Endothelial cell of umbilical vein (primary cell): ENCODE data around the gene SHCBP1L. TPM values are rescaled to one million over a fixed set of nuclear protein-coding genes. Genes with fewer than 3 reads are reported as not detected.

ENCODE experiments used
- BruUV-seq: library from RNA; stranded (reverse); fragments of 400-500 nt; replicated peaks from 2 replicates; lab custom pipeline; 2021; lab: Mats Ljungman, UMichigan
- CTCF ChIA-PET: fragments of 300-600, 350-600 bp; sonication (Branson Sonifier 250); formaldehyde crosslinking; loops from one replicate; lab custom pipeline; 2021; ENCODE audit warnings: antibody characterized with exemption, inconsistent platforms; lab: Charles Lee
- POLR2A ChIA-PET: fragments of 300-600, 350-600 bp; sonication (Branson Sonifier 250); formaldehyde crosslinking; loops from one replicate; lab custom pipeline; 2021; ENCODE audit warnings: antibody characterized with exemption, inconsistent platforms; lab: Charles Lee
- DNase-seq: peaks from one replicate; pipeline ENCODE4 v3.0.0-alpha.2; 2011; ENCODE audit warnings: low read depth, low spot score
- FAIRE-seq: peaks from 2 replicates; lab custom pipeline; 2011; peaks lifted over from hg19 to GRCh38; lab: Jason Lieb, UNC
- H2AFZ ChIP-seq: 2 replicates; pipeline ENCODE4 v1.6.0; 2012; ENCODE audit warnings: low read depth, low read length, control low read depth, inconsistent platforms
- H3K27ac ChIP-seq: 2 replicates; pipeline ENCODE4 v1.5.1; 2011; ENCODE audit warnings: low read depth, mild to moderate bottlenecking, control low read depth, low read length, moderate library complexity; ENCODE audit not compliant: insufficient read depth
- H3K27me3 ChIP-seq, 2 experiments: 2 replicates each; pipeline versions ENCODE4 v1.6.0 to v1.6.1; 2011; ENCODE audit warnings: low read length in 2 of 2, mixed read lengths in 1 of 2; ENCODE audit not compliant: control insufficient read depth in 2 of 2, insufficient read depth in 2 of 2
- H3K36me3 ChIP-seq, 2 experiments: 2 replicates in 1 of 2; 3 replicates in 1 of 2; pipeline ENCODE4 v1.5.1; 2011; ENCODE audit warnings: low read length in 2 of 2, mild to moderate bottlenecking in 1 of 2, moderate library complexity in 1 of 2; ENCODE audit not compliant: control insufficient read depth in 2 of 2, insufficient read depth in 2 of 2; ENCODE audit errors: extremely low read depth in 1 of 2
- H3K4me1 ChIP-seq: 3 replicates; pipeline ENCODE4 v1.5.1; 2011; ENCODE audit warnings: mild to moderate bottlenecking, low read length; ENCODE audit not compliant: control insufficient read depth, insufficient read depth; ENCODE audit errors: extremely low read depth
- H3K4me2 ChIP-seq: 2 replicates; pipeline ENCODE4 v1.6.1; 2011; ENCODE audit warnings: low read length, control low read depth, mixed read lengths; ENCODE audit not compliant: insufficient read depth
- H3K4me3 ChIP-seq, 3 experiments: fragments of 200-600 bp in 1 of 3; sonication (generic), shearing (Covaris generic) in 1 of 3; replicated peaks in 1 of 3; 2 replicates each; pipeline ENCODE4 v1.5.1; 2011 to 2016; ENCODE audit warnings: control low read depth in 3 of 3, low read length in 3 of 3, mild to moderate bottlenecking in 2 of 3, inconsistent platforms in 1 of 3, low read depth in 1 of 3, moderate library complexity in 1 of 3; ENCODE audit not compliant: insufficient read depth in 1 of 3
- H3K79me2 ChIP-seq: 2 replicates; pipeline ENCODE4 v1.6.0; 2012; ENCODE audit warnings: low read length, inconsistent platforms; ENCODE audit not compliant: control insufficient read depth, insufficient read depth
- H3K9ac ChIP-seq: replicated peaks from 2 replicates; pipeline ENCODE3; 2011; ENCODE audit warnings: low read length, control low read depth; ENCODE audit not compliant: insufficient read depth; ENCODE audit errors: extremely low read depth
- H3K9me1 ChIP-seq: replicated peaks from 3 replicates; pipeline ENCODE4 v1.6.0; 2011; ENCODE audit warnings: mild to moderate bottlenecking, low read length; ENCODE audit not compliant: control insufficient read depth, insufficient read depth; ENCODE audit errors: extremely low read depth
- H3K9me3 ChIP-seq: replicated peaks from 2 replicates; pipeline ENCODE4 v1.5.1; 2012; ENCODE audit warnings: low read length, inconsistent platforms; ENCODE audit not compliant: control insufficient read depth, insufficient read depth
- H4K20me1 ChIP-seq: replicated peaks from 2 replicates; pipeline ENCODE3; 2011; ENCODE audit warnings: mild to moderate bottlenecking, low read length; ENCODE audit not compliant: control insufficient read depth, insufficient read depth; ENCODE audit errors: extremely low read depth
- EZH2 ChIP-seq: IDR thresholded peaks from 2 replicates; pipeline ENCODE4 v1.6.1; 2012; ENCODE audit warnings: borderline replicate concordance, low read depth, mild to moderate bottlenecking, moderate library complexity, low read length, inconsistent platforms; ENCODE audit not compliant: severe bottlenecking
- FOS ChIP-seq: IDR thresholded peaks from 2 replicates; pipeline ENCODE4 v1.6.1; 2011; ENCODE audit warnings: mild to moderate bottlenecking, low read length, moderate library complexity, borderline replicate concordance; ENCODE audit not compliant: insufficient read depth
- GATA2 ChIP-seq: IDR thresholded peaks from 2 replicates; pipeline ENCODE4 v1.7.0; 2011; ENCODE audit warnings: low read depth, mild to moderate bottlenecking, moderate library complexity, mixed read lengths, low read length; ENCODE audit not compliant: insufficient read length, insufficient read depth
- JUN ChIP-seq: IDR thresholded peaks from 2 replicates; pipeline ENCODE4 v1.6.1; 2011; ENCODE audit warnings: borderline replicate concordance, low read depth; ENCODE audit not compliant: insufficient read length, insufficient read depth
- MYC ChIP-seq: IDR thresholded peaks from one replicate; pipeline ENCODE4 v1.6.1; 2011; ENCODE audit warnings: mild to moderate bottlenecking, low read depth, low read length
- POLR2A ChIP-seq: IDR thresholded peaks from 2 replicates; pipeline ENCODE4 v1.6.1; 2012; ENCODE audit warnings: low read depth, mild to moderate bottlenecking, control low read depth, low read length
- POLR2AphosphoS5 ChIP-seq: IDR thresholded peaks from 2 replicates; pipeline ENCODE4 v1.6.1; 2012; ENCODE audit warnings: low read depth, mild to moderate bottlenecking, control low read depth, low read length, moderate library complexity; ENCODE audit not compliant: insufficient read depth
- dilution Hi-C: fragments of 300-500 bp; cut with MboI; formaldehyde crosslinking; loops from one replicate; pipeline ENCODE4 v1.15.0; 2019; ENCODE audit warnings: low sequenced_read_pairs; ENCODE audit not compliant: extremely low pct_ligation_motif_present
- intact Hi-C: fragments of 100-400 bp; cut with micrococcal nuclease; formaldehyde crosslinking; loops from one replicate; pipeline ENCODE4 v1.10.0; 2022
- polyA plus RNA-seq, 4 experiments: library from polyadenylated mRNA; depleted of rRNA in 3 of 4; stranded (reverse) in 3 of 4; unstranded in 1 of 4; fragments of >200 nt; gene quantifications; 2 replicates each; pipeline versions ENCODE4 v1.2.1 to v1.2.3, GENCODE V29; 2011 to 2012; ENCODE audit warnings: missing spikeins in 1 of 4
- total RNA-seq: library from RNA; stranded (reverse); gene quantifications from 2 replicates; pipeline ENCODE4 v1.2.3, GENCODE V29; 2021
- TF ChIP-seq, protein P1 (sequence below), 2 donors: IDR thresholded peaks; 1 replicate in 1 of 2; 2 replicates in 1 of 2; pipeline ENCODE4 v1.5.1; 2011; ENCODE audit warnings: low read length in 2 of 2, mild to moderate bottlenecking in 2 of 2, moderate library complexity in 2 of 2, control low read depth in 1 of 2, inconsistent platforms in 1 of 2, low read depth in 1 of 2; ENCODE audit not compliant: insufficient read depth in 1 of 2; ENCODE audit errors: extremely low read depth in 1 of 2
- TF ChIP-seq, protein P2 (sequence below): IDR thresholded peaks from 2 replicates; pipeline ENCODE4 v1.6.1; 2011; ENCODE audit not compliant: insufficient read depth, insufficient read length

SHCBP1L gene
- total and polyA plus RNA-seq, 2 donors (not counting 3 experiments of a cell fraction or from before 2014, with no cell fraction given), result not detected

DNA sequence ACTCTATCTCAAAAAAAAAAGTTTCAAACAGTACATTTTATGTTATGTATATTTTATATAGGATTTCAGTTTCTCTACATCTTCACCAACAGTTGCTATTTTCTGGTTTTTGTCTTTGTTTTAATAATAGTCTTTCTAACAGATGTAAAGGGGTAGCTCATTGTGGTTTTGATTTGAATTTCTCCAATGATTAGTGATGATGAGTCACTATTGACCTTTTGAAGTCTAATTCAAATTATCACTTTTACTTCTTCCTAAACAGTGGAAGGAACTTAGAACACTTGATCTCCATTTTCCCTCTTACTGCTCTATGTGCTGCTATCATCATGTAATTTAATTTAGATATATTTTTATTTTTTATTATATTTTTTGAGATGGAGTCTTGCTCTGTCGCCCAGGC is 31.7 kb upstream of the SHCBP1L start:
- TF ChIP-seq, protein P1, sequence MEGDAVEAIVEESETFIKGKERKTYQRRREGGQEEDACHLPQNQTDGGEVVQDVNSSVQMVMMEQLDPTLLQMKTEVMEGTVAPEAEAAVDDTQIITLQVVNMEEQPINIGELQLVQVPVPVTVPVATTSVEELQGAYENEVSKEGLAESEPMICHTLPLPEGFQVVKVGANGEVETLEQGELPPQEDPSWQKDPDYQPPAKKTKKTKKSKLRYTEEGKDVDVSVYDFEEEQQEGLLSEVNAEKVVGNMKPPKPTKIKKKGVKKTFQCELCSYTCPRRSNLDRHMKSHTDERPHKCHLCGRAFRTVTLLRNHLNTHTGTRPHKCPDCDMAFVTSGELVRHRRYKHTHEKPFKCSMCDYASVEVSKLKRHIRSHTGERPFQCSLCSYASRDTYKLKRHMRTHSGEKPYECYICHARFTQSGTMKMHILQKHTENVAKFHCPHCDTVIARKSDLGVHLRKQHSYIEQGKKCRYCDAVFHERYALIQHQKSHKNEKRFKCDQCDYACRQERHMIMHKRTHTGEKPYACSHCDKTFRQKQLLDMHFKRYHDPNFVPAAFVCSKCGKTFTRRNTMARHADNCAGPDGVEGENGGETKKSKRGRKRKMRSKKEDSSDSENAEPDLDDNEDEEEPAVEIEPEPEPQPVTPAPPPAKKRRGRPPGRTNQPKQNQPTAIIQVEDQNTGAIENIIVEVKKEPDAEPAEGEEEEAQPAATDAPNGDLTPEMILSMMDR (IDR thresholded peaks at IDR 0.05; ENCODE audit: extremely low read depth in 1 of 2, insufficient read depth in 1 of 2, low read depth in 1 of 2, low read length in 2 of 2), result no peak
- TF ChIP-seq POLR2AphosphoS5 (no peak), JUN (no peak), EZH2 (no peak), POLR2A (no peak), GATA2 (no peak), FOS (no peak), MYC (no peak)
- TF ChIP-seq, protein P2, sequence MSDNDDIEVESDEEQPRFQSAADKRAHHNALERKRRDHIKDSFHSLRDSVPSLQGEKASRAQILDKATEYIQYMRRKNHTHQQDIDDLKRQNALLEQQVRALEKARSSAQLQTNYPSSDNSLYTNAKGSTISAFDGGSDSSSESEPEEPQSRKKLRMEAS, result no peak
- DNase-seq (no peak), FAIRE-seq (no peak)
- Histone ChIP-seq H3K9me1 (no peaks in the 10 kb centered on the region), H4K20me1 (no peaks in the 10 kb centered on the region), H2AFZ (no peak overlapping the region), H3K4me2 (no peak overlapping the region), H3K27me3 (no peaks in the 10 kb centered on the region), H3K9me3 (no peaks in the 10 kb centered on the region), H3K36me3 (no peaks in the 10 kb centered on the region), H3K9ac (no peak overlapping the region), H3K4me1 (no peaks in the 10 kb centered on the region), H3K27ac (no peak overlapping the region), H3K4me3 (no peak overlapping the region), H3K79me2 (no peaks in the 10 kb centered on the region)
- BruUV-seq, result no TSS peak
- POLR2A ChIA-PET, result no interaction called here
- CTCF ChIA-PET, result no interaction called here
- dilution Hi-C loops (no loop called here), intact Hi-C loops (no loop called here)
